Measurements from ENCODE around the gene FFAR4. TPM values are rescaled to one million over a fixed set of nuclear protein-coding genes. Genes with fewer than 3 reads are reported as not detected.

Gene FFAR4
- total RNA-seq, 1 experiment from 2014 or later = not detected

- Histone ChIP-seq H3K4me3 (ENCODE audit: low read depth, low read length, poor library complexity, severe bottlenecking) (no peak overlapping the region), H3K4me1 (ENCODE audit: insufficient read depth, low read length, poor library complexity, severe bottlenecking) (no peaks in the 10 kb centered on the region), H3K36me3 (ENCODE audit: insufficient read depth, low read length, poor library complexity, severe bottlenecking) (no peaks in the 10 kb centered on the region), H3K9me3 (ENCODE audit: low read depth, low read length, poor library complexity, severe bottlenecking) (no peaks in the 10 kb centered on the region), H3K27ac (ENCODE audit: low read depth, low read length, poor library complexity, severe bottlenecking) (no peak overlapping the region), H3K27me3 (replicated peaks; ENCODE audit: insufficient read depth, low read depth, low read length, poor library complexity) (peaks cover 28% of the 10 kb centered on the region)
- intact Hi-C loops (cut with micrococcal nuclease; ENCODE audit: unreplicated experiment) = no loop called here
- BruUV-seq (replicated peaks) = no TSS peak
- TF ChIP-seq CTCF (conservative IDR thresholded peaks at IDR 0.05; ENCODE audit: low read depth, low read length) = no peak
- TF ChIP-seq EZH2 (IDR thresholded peaks at IDR 0.05; ENCODE audit: borderline replicate concordance, low read depth, low read length, poor library complexity, severe bottlenecking) = no peak
- no peak for DNase-seq (ENCODE audit: low spot score)
- ChIA-PET CTCF (interaction anchor here (0.5 kb wide), 1 partner anchor 36 kb away, joined by 3 read pairs; no protein-coding TSS in a partner anchor), POLR2A (ENCODE audit: low non-redundant PET) (no interaction called here)
Measured at GRCh38 chr10:93597075-93597599, 30.7 kb downstream of the FFAR4 start.

GRCh38 chr10:93598157-93598556, 31.7 kb downstream of the FFAR4 start:
- Histone ChIP-seq H3K27me3 (replicated peaks; ENCODE audit: insufficient read depth, low read depth, low read length, poor library complexity) (peaks cover 39% of the 10 kb centered on the region), H3K36me3 (ENCODE audit: insufficient read depth, low read length, poor library complexity, severe bottlenecking) (no peaks in the 10 kb centered on the region), H3K27ac (ENCODE audit: low read depth, low read length, poor library complexity, severe bottlenecking) (no peak overlapping the region), H3K4me1 (ENCODE audit: insufficient read depth, low read length, poor library complexity, severe bottlenecking) (no peaks in the 10 kb centered on the region), H3K9me3 (ENCODE audit: low read depth, low read length, poor library complexity, severe bottlenecking) (no peaks in the 10 kb centered on the region), H3K4me3 (ENCODE audit: low read depth, low read length, poor library complexity, severe bottlenecking) (no peak overlapping the region)
- CTCF ChIA-PET = no interaction called here
- BruUV-seq (replicated peaks) = no TSS peak
- intact Hi-C loops (cut with micrococcal nuclease; ENCODE audit: unreplicated experiment) = no loop called here
- no peak for TF ChIP-seq EZH2 (IDR thresholded peaks at IDR 0.05; ENCODE audit: borderline replicate concordance, low read depth, low read length, poor library complexity, severe bottlenecking)
- no peak for TF ChIP-seq CTCF (conservative IDR thresholded peaks at IDR 0.05; ENCODE audit: low read depth, low read length)
- DNase-seq (ENCODE audit: low spot score) = no peak
- POLR2A ChIA-PET (ENCODE audit: low non-redundant PET) = no interaction called here

- Histone ChIP-seq H3K36me3 (ENCODE audit: insufficient read depth, low read length, poor library complexity, severe bottlenecking) (no peaks in the 10 kb centered on the region), H3K4me1 (ENCODE audit: insufficient read depth, low read length, poor library complexity, severe bottlenecking) (no peaks in the 10 kb centered on the region), H3K27ac (ENCODE audit: low read depth, low read length, poor library complexity, severe bottlenecking) (no peak overlapping the region), H3K9me3 (ENCODE audit: low read depth, low read length, poor library complexity, severe bottlenecking) (no peaks in the 10 kb centered on the region), H3K4me3 (ENCODE audit: low read depth, low read length, poor library complexity, severe bottlenecking) (no peak overlapping the region), H3K27me3 (replicated peaks; ENCODE audit: insufficient read depth, low read depth, low read length, poor library complexity) (peaks cover 50% of the 10 kb centered on the region)
- ChIA-PET POLR2A (ENCODE audit: low non-redundant PET) (no interaction called here), CTCF (no interaction called here)
- TF ChIP-seq CTCF (conservative IDR thresholded peaks at IDR 0.05; ENCODE audit: low read depth, low read length) (no peak), EZH2 (IDR thresholded peaks at IDR 0.05; ENCODE audit: borderline replicate concordance, low read depth, low read length, poor library complexity, severe bottlenecking) (no peak)
- intact Hi-C loops (cut with micrococcal nuclease; ENCODE audit: unreplicated experiment) = no loop called here
- BruUV-seq (replicated peaks) = no TSS peak
- DNase-seq (ENCODE audit: low spot score) = no peak
Measured at GRCh38 chr10:93599335-93599734, 32.9 kb downstream of the FFAR4 start.

Measured in A673 (cell line).